ENCODE data around the gene CDH4. TPM values are rescaled to one million over a fixed set of nuclear protein-coding genes. Genes with fewer than 3 reads are reported as not detected.

The CDH4 gene
- total and polyA plus RNA-seq, 2 of the 4 experiments (the other 2 are of a cell fraction), result 1.6 to 3.5 TPM

GRCh38 chr20:61671559-61671958 is 419.5 kb downstream of the CDH4 start:
- no peaks in the 10 kb centered on the region for H3K79me1 ChIP-seq (ENCODE audit: low read depth in 1 of 2, low read length in 2 of 2)
- no peaks in the 10 kb centered on the region for H3K36me3 ChIP-seq (ENCODE audit: control insufficient read depth, insufficient read depth, low read length)
- dilution Hi-C loops (cut with HindIII; ENCODE audit: low sequenced_read_pairs, unreplicated experiment), result no loop called here

More at GRCh38 chr20:61671559-61671958, 419.5 kb downstream of the CDH4 start:
- H3K18ac ChIP-seq (ENCODE audit: low read depth, low read length), result no peak overlapping the region
- H2BK5ac ChIP-seq (ENCODE audit: low read depth, low read length, poor library complexity, severe bottlenecking), result no peak overlapping the region
- no peak overlapping the region for H3K4me2 ChIP-seq (ENCODE audit: low read depth, low read length)
- in situ Hi-C loops (cut with MboI; ENCODE audit: low sequenced_read_pairs) (no loop called here), intact Hi-C loops (cut with micrococcal nuclease) (no loop called here)
- no peak overlapping the region for H2BK15ac ChIP-seq (ENCODE audit: low read depth, low read length)
- no peaks in the 10 kb centered on the region for H3K4me1 ChIP-seq (ENCODE audit: control insufficient read depth, insufficient read depth, low read length)
- H4K5ac ChIP-seq (ENCODE audit: low read depth, low read length), result no peak overlapping the region
- WGBS, 2 experiments (ENCODE audit: extremely low coverage in 2 of 2, insufficient read length in 1 of 2), result 94 to 97% methylated on average over 3 of the region's 3 CpGs
- H3K23ac ChIP-seq (ENCODE audit: low read depth, low read length), result no peak overlapping the region
- H4K20me1 ChIP-seq (ENCODE audit: insufficient read depth, low read length), result no peaks in the 10 kb centered on the region
- no peak overlapping the region for H2BK20ac ChIP-seq (ENCODE audit: low read depth, low read length)
- H4K91ac ChIP-seq (ENCODE audit: insufficient read depth, low read depth, low read length), result no peak overlapping the region
- no peak overlapping the region for H2AFZ ChIP-seq (replicated peaks; ENCODE audit: low read length, poor library complexity)
- no peak overlapping the region for H3K4ac ChIP-seq (ENCODE audit: low read depth, low read length)
- no peak overlapping the region for H3K4me3 ChIP-seq (ENCODE audit: insufficient read depth, low read depth, low read length)
- no peak overlapping the region for H3K56ac ChIP-seq (ENCODE audit: extremely low read depth, insufficient read depth, low read length)
- no peaks in the 10 kb centered on the region for H3K27me3 ChIP-seq (ENCODE audit: control insufficient read depth, insufficient read depth, low read length)
- H2BK120ac ChIP-seq (ENCODE audit: low read depth, low read length), result no peak overlapping the region
- no peak overlapping the region for H2AK9ac ChIP-seq (replicated peaks; ENCODE audit: low read depth, low read length, poor library complexity)
- peaks cover 8% of the 10 kb centered on the region; the same call in 1 of the 2 replicates for H3K9me3 ChIP-seq (ENCODE audit: control insufficient read depth, insufficient read depth, low read length)
- CTCF ChIA-PET, result no interaction called here
- no peak overlapping the region for H3K27ac ChIP-seq (ENCODE audit: insufficient read depth, low read length)
- H3K9me1 ChIP-seq (ENCODE audit: insufficient read depth, low read length), result no peaks in the 10 kb centered on the region
- BruUV-seq (replicated peaks), result no TSS peak
- H3K14ac ChIP-seq (replicated peaks; ENCODE audit: low read depth, low read length), result no peak overlapping the region
- ATAC-seq (ENCODE audit: low read depth) (no peak), DNase-seq (no peak)
- TF ChIP-seq NFE2L2 (IDR thresholded peaks at IDR 0.05; ENCODE audit: low read depth, low read length) (no peak), POLR2A (IDR thresholded peaks at IDR 0.05; ENCODE audit: low read depth, low read length) (no peak), FOS (IDR thresholded peaks at IDR 0.05; ENCODE audit: low read depth, low read length) (no peak), BHLHE40 (IDR thresholded peaks at IDR 0.05; ENCODE audit: low read depth, low read length) (no peak), CHD1 (IDR thresholded peaks at IDR 0.05; ENCODE audit: low read depth, low read length) (no peak), RFX5 (IDR thresholded peaks at IDR 0.05; ENCODE audit: low read depth, low read length) (no peak), MAFK (IDR thresholded peaks at IDR 0.05; ENCODE audit: low read depth, low read length) (no peak), MXI1 (IDR thresholded peaks at IDR 0.05; ENCODE audit: borderline replicate concordance, low read depth, low read length) (no peak), RCOR1 (IDR thresholded peaks at IDR 0.05; ENCODE audit: insufficient replicate concordance, low read length) (no peak)
- TF ChIP-seq, protein P1, sequence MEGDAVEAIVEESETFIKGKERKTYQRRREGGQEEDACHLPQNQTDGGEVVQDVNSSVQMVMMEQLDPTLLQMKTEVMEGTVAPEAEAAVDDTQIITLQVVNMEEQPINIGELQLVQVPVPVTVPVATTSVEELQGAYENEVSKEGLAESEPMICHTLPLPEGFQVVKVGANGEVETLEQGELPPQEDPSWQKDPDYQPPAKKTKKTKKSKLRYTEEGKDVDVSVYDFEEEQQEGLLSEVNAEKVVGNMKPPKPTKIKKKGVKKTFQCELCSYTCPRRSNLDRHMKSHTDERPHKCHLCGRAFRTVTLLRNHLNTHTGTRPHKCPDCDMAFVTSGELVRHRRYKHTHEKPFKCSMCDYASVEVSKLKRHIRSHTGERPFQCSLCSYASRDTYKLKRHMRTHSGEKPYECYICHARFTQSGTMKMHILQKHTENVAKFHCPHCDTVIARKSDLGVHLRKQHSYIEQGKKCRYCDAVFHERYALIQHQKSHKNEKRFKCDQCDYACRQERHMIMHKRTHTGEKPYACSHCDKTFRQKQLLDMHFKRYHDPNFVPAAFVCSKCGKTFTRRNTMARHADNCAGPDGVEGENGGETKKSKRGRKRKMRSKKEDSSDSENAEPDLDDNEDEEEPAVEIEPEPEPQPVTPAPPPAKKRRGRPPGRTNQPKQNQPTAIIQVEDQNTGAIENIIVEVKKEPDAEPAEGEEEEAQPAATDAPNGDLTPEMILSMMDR (conservative IDR thresholded peaks at IDR 0.05; ENCODE audit: low read depth, low read length), result no peak
- TF ChIP-seq, protein P2, sequence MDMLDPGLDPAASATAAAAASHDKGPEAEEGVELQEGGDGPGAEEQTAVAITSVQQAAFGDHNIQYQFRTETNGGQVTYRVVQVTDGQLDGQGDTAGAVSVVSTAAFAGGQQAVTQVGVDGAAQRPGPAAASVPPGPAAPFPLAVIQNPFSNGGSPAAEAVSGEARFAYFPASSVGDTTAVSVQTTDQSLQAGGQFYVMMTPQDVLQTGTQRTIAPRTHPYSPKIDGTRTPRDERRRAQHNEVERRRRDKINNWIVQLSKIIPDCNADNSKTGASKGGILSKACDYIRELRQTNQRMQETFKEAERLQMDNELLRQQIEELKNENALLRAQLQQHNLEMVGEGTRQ (IDR thresholded peaks at IDR 0.05; ENCODE audit: low read depth, low read length), result no peak
- no peak overlapping the region for H2AK5ac ChIP-seq (ENCODE audit: low read depth, low read length)
- no peak overlapping the region for H4K8ac ChIP-seq (ENCODE audit: low read depth in 2 of 2, low read length in 2 of 2)
- H3K9ac ChIP-seq (ENCODE audit: low read depth, low read length), result no peak overlapping the region
- POLR2A ChIA-PET (ENCODE audit: unreplicated experiment), result no interaction called here

Data from IMR-90 (cell line).